ENCODE data around the gene APH1B. TPM values are rescaled to one million over a fixed set of nuclear protein-coding genes. Genes with fewer than 3 reads are reported as not detected.

The APH1B gene
- total RNA-seq, 1 donor, result 22.3 TPM

- H3K4me3 ChIP-seq (ENCODE audit: low read depth, low read length), result no peak overlapping the region
- no peak for DNase-seq (ENCODE audit: low read depth)
- TF ChIP-seq CTCF (IDR thresholded peaks at IDR 0.05; ENCODE audit: insufficient read depth, low read length), result no peak
These were observed 54.1 kb downstream of the APH1B start for GRCh38 chr15:63331456-63331855.

- no peak overlapping the region for H3K4me3 ChIP-seq (ENCODE audit: low read depth, low read length)
- no peak for TF ChIP-seq CTCF (IDR thresholded peaks at IDR 0.05; ENCODE audit: insufficient read depth, low read length)
- DNase-seq (ENCODE audit: low read depth), result peak; percentile 85
These were observed 55.1 kb downstream of the APH1B start for GRCh38 chr15:63332367-63333124.

GRCh38 chr15:63334821-63335220 lies 57.4 kb downstream of the APH1B start:
- no peak for TF ChIP-seq CTCF (IDR thresholded peaks at IDR 0.05; ENCODE audit: insufficient read depth, low read length)
- H3K4me3 ChIP-seq (ENCODE audit: low read depth, low read length), result no peak overlapping the region
- no peak for DNase-seq (ENCODE audit: low read depth)

- no peak for TF ChIP-seq CTCF (IDR thresholded peaks at IDR 0.05; ENCODE audit: insufficient read depth, low read length)
- DNase-seq (ENCODE audit: low read depth), result no peak
- H3K4me3 ChIP-seq (ENCODE audit: low read depth, low read length), result no peak overlapping the region
These were observed 58.3 kb downstream of the APH1B start for GRCh38 chr15:63335543-63336240.

- no peak for TF ChIP-seq CTCF (IDR thresholded peaks at IDR 0.05; ENCODE audit: insufficient read depth, low read length)
- DNase-seq (ENCODE audit: low read depth), result no peak
- H3K4me3 ChIP-seq (ENCODE audit: low read depth, low read length), result no peak overlapping the region
These were observed 59.6 kb downstream of the APH1B start for GRCh38 chr15:63337046-63337445.

GRCh38 chr15:63338170-63338569 lies 60.8 kb downstream of the APH1B start:
- TF ChIP-seq CTCF (IDR thresholded peaks at IDR 0.05; ENCODE audit: insufficient read depth, low read length), result no peak
- H3K4me3 ChIP-seq (ENCODE audit: low read depth, low read length), result no peak overlapping the region
- DNase-seq (ENCODE audit: low read depth), result peak; percentile 66

Measured in fibroblast of the aortic adventitia (primary cell).